ENCODE measurements around the gene TRERF1. TPM values are rescaled to one million over a fixed set of nuclear protein-coding genes. Genes with fewer than 3 reads are reported as not detected.

Gene TRERF1
- total RNA-seq, 1 donor from 2014 or later: 13.2 TPM

- Mint-ChIP-seq H3K27ac (no peak overlapping the region), H3K36me3 (no peaks in the 10 kb centered on the region), H3K27me3 (peaks cover 6% of the 10 kb centered on the region), H3K4me1 (ENCODE audit: unreplicated experiment) (no peaks in the 10 kb centered on the region), H3K4me3 (no peak overlapping the region), H3K9me3 (no peaks in the 10 kb centered on the region)
- no peak for DNase-seq (ENCODE audit: extremely low spot score, unreplicated experiment)
- TF ChIP-seq CTCF (conservative IDR thresholded peaks at IDR 0.05): no peak
Observed at GRCh38 chr6:42179261-42179944, 272.3 kb downstream of the TRERF1 start.

GRCh38 chr6:42177514-42178364, 274.0 kb downstream of the TRERF1 start:
- H3K36me3 Mint-ChIP-seq: no peaks in the 10 kb centered on the region
- no peak for TF ChIP-seq CTCF (conservative IDR thresholded peaks at IDR 0.05)
- peak overlapping the region; percentile 79 for H3K4me3 Mint-ChIP-seq
- DNase-seq (ENCODE audit: extremely low spot score, unreplicated experiment): no peak
- H3K27ac Mint-ChIP-seq: no peak overlapping the region
- H3K9me3 Mint-ChIP-seq: no peaks in the 10 kb centered on the region
- H3K4me1 Mint-ChIP-seq (ENCODE audit: unreplicated experiment): no peaks in the 10 kb centered on the region
- H3K27me3 Mint-ChIP-seq: peaks cover 6% of the 10 kb centered on the region

- Mint-ChIP-seq H3K4me1 (ENCODE audit: unreplicated experiment) (no peaks in the 10 kb centered on the region), H3K36me3 (no peaks in the 10 kb centered on the region), H3K4me3 (no peak overlapping the region)
Observed at GRCh38 chr6:42176981-42177380, 274.7 kb downstream of the TRERF1 start.

GRCh38 chr6:42175860-42176259, 275.9 kb downstream of the TRERF1 start:
- DNase-seq (ENCODE audit: extremely low spot score, unreplicated experiment): no peak
- Mint-ChIP-seq H3K36me3 (no peaks in the 10 kb centered on the region), H3K4me3 (no peak overlapping the region), H3K27ac (no peak overlapping the region), H3K9me3 (no peaks in the 10 kb centered on the region), H3K4me1 (ENCODE audit: unreplicated experiment) (no peaks in the 10 kb centered on the region), H3K27me3 (peaks cover 6% of the 10 kb centered on the region)
- TF ChIP-seq CTCF (conservative IDR thresholded peaks at IDR 0.05): peak; percentile 38

More at GRCh38 chr6:42176981-42177380, 274.7 kb downstream of the TRERF1 start:
- no peak for TF ChIP-seq CTCF (conservative IDR thresholded peaks at IDR 0.05)
- Mint-ChIP-seq H3K27ac (no peak overlapping the region), H3K9me3 (no peaks in the 10 kb centered on the region), H3K27me3 (peaks cover 6% of the 10 kb centered on the region)
- DNase-seq (ENCODE audit: extremely low spot score, unreplicated experiment): no peak

Other genes starting within 250 kb of the TRERF1 start
- 27.3 and 29.0 TPM in 2 replicates for gene MRPS10, start 234.1 kb downstream of the TRERF1 start, total RNA-seq (ENCODE audit: low replicate concordance)
- gene UBR2, start 112.1 kb upstream of the TRERF1 start, total RNA-seq (ENCODE audit: low replicate concordance): 26.6 and 28.1 TPM in 2 replicates